ENCODE measurements around the gene HES3. TPM values are rescaled to one million over a fixed set of nuclear protein-coding genes. Genes with fewer than 3 reads are reported as not detected.

Gene HES3
- total RNA-seq, 4 donors from 2014 or later = not detected

- TF ChIP-seq, protein P1, sequence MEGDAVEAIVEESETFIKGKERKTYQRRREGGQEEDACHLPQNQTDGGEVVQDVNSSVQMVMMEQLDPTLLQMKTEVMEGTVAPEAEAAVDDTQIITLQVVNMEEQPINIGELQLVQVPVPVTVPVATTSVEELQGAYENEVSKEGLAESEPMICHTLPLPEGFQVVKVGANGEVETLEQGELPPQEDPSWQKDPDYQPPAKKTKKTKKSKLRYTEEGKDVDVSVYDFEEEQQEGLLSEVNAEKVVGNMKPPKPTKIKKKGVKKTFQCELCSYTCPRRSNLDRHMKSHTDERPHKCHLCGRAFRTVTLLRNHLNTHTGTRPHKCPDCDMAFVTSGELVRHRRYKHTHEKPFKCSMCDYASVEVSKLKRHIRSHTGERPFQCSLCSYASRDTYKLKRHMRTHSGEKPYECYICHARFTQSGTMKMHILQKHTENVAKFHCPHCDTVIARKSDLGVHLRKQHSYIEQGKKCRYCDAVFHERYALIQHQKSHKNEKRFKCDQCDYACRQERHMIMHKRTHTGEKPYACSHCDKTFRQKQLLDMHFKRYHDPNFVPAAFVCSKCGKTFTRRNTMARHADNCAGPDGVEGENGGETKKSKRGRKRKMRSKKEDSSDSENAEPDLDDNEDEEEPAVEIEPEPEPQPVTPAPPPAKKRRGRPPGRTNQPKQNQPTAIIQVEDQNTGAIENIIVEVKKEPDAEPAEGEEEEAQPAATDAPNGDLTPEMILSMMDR (IDR thresholded peaks at IDR 0.05; ENCODE audit: low read depth) = no peak
These were observed 25.3 kb downstream of the HES3 start for GRCh38 chr1:6269296-6269695.

GRCh38 chr1:6269720-6270400 lies 25.9 kb downstream of the HES3 start:
- TF ChIP-seq, protein P1 (IDR thresholded peaks at IDR 0.05; ENCODE audit: low read depth) = no peak

GRCh38 chr1:6270401-6270800 lies 26.4 kb downstream of the HES3 start:
- TF ChIP-seq, protein P1 (IDR thresholded peaks at IDR 0.05; ENCODE audit: low read depth) = no peak

DNA sequence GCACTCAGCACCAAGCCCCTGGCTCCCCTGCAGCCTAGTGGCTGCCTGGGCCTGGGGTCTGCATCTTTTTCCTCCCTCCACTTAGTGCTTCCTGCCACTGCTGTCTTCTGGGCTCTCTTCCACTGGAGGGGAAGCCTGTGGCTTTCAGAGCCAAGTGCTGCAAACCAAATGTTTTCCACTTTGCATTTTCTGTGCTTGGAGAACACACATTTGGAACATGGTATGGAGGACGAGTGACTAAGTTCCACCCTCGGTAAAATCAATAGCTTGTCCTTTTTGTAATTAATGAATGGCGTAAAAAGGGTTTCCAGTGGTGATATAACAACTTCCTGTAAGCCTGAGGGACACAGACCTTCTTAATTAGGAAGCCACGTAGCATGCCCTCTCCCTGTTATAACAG lies 27.0 kb downstream of the HES3 start:
- TF ChIP-seq, protein P1 (IDR thresholded peaks at IDR 0.05; ENCODE audit: low read depth) = no peak

- TF ChIP-seq, protein P1 (IDR thresholded peaks at IDR 0.05; ENCODE audit: low read depth) = no peak
These were observed 27.6 kb downstream of the HES3 start for GRCh38 chr1:6271554-6271953.

DNA sequence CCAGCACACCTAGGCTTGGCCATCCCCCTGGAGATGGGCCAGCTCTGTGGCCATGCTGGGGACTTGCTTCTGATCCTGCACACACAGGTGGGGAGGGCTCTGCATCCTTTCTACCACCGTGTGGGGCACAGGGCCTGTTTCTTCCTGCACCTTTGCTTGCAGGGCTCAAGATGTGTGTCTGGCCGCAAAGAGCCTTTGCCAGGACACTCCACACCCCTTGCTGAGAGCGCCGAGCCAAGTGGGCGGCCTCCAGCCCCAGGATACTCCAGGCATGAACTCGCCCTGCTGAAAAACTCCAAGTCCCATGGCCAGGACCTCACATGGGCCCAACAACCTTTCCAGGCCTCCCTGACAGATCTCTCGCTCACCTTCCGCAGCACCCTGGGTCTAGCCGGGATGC lies 28.5 kb downstream of the HES3 start:
- TF ChIP-seq, protein P1 (IDR thresholded peaks at IDR 0.05; ENCODE audit: low read depth) = no peak

- TF ChIP-seq, protein P1 (IDR thresholded peaks at IDR 0.05; ENCODE audit: low read depth) = no peak
These were observed 28.9 kb downstream of the HES3 start for GRCh38 chr1:6272868-6273267.

All from subcutaneous adipose tissue (tissue), 4 donors.